A673 (cell line): ENCODE measurements around the gene REG1B.

Source experiments
- EZH2 ChIP-seq: fragments of 200-600 bp; sonication (generic); IDR thresholded peaks from 2 replicates; pipeline ENCODE4 v1.6.1; 2017; ENCODE audit warnings: borderline replicate concordance, low read depth, mild to moderate bottlenecking, mixed read lengths, antibody characterized with exemption, low read length; ENCODE audit not compliant: poor library complexity, severe bottlenecking
- TF ChIP-seq, protein P1 (sequence below): fragments of 300-800, 200-600 bp; sonication (generic); conservative IDR thresholded peaks from 2 replicates; pipeline ENCODE4 v1.5.1; 2017; ENCODE audit warnings: low read depth, mild to moderate bottlenecking, antibody characterized with exemption, low read length, moderate library complexity, mixed read lengths

DNA sequence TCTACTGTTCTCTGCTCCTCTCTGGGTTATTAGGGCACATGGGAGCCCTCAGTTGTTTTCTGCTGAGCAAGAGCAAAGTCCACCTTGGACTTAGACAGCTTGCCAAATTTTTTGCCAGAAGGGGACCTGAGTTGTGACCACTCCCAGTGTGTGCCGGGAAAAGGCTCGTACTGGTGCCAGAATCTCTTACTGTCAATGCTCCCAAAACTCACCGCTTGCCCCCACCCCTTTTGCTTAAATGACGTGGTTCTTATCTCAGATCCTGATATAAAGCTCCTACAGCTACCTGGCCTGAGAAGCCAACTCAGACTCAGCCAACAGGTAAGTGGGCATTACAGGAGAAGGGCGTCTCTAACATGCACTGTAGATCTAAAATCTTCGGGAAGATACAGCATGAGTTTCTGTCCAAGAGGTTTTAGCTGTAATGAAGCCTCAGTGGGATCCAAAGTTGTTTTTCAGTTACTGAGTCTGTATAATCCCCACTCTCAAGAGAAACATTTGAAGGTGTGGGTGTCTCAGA is 32.5 kb upstream of the REG1B start, which contains the start of gene REG1A:
- TF ChIP-seq, protein P1, sequence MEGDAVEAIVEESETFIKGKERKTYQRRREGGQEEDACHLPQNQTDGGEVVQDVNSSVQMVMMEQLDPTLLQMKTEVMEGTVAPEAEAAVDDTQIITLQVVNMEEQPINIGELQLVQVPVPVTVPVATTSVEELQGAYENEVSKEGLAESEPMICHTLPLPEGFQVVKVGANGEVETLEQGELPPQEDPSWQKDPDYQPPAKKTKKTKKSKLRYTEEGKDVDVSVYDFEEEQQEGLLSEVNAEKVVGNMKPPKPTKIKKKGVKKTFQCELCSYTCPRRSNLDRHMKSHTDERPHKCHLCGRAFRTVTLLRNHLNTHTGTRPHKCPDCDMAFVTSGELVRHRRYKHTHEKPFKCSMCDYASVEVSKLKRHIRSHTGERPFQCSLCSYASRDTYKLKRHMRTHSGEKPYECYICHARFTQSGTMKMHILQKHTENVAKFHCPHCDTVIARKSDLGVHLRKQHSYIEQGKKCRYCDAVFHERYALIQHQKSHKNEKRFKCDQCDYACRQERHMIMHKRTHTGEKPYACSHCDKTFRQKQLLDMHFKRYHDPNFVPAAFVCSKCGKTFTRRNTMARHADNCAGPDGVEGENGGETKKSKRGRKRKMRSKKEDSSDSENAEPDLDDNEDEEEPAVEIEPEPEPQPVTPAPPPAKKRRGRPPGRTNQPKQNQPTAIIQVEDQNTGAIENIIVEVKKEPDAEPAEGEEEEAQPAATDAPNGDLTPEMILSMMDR: no peak
- TF ChIP-seq EZH2: no peak
